Fibroblast of upper back skin (primary cell): ENCODE measurements around the gene COL9A1.
A peak's percentile ranks its signal among the peaks of the same experiment; 100 is the strongest.

Experiments
- DNase-seq: peaks from one replicate; pipeline ENCODE4 v3.0.0-alpha.2; 2013

COL9A1 gene

DNA sequence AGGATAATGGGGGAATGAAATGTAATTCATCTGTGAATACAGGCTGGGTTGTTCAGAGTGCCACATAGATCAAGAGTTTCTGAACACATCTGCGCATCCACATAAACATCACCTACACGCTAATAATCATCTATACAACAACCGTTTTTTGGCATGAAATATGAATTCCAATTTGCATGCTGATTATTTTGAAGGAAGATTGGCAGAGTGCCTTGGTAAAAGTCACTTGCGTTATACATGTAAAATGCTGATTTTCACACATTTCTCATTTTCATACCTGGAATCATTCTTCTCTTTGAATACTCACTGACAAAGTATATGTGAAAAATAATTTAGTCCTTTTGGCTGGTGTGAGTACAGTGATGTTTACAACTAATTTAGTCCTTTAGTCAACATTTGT is 17.7 kb downstream of the COL9A1 start:
- no peak for DNase-seq

- no peak for DNase-seq
These were observed 19.9 kb downstream of the COL9A1 start for GRCh38 chr6:70282919-70283461.

DNA sequence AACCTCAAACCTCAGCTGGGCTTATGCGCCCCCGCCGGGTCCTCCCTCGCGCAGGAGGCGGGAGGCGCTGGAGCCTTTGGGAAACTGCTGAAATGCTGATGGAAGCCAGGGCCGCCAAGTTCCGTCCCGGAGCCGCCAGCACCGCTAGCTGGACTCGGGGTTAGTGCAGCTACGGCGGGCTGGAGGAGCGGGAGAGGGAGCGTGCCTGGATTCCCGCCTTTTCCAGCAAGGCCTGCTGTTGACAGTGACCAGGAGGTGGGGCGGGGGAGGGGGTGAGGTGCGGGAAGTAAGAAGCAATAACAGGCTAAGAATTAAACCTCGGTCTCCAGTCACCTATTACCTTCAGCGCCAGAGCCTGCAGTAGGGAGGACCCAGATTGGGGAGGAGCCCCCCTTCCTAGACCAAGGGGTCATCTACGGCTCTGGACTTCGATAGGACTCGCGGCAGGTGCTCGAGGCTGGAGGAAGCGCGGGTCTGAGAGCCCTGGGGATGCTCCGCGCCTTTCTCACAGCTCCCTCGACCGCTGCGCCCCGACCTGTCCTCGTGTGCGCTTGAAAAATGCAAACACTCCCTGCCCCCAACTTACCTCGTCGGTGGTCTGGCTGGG is 20.5 kb downstream of the COL9A1 start:
- DNase-seq: no peak

GRCh38 chr6:70281923-70282311 is 21.0 kb downstream of the COL9A1 start:
- no peak for DNase-seq

DNA sequence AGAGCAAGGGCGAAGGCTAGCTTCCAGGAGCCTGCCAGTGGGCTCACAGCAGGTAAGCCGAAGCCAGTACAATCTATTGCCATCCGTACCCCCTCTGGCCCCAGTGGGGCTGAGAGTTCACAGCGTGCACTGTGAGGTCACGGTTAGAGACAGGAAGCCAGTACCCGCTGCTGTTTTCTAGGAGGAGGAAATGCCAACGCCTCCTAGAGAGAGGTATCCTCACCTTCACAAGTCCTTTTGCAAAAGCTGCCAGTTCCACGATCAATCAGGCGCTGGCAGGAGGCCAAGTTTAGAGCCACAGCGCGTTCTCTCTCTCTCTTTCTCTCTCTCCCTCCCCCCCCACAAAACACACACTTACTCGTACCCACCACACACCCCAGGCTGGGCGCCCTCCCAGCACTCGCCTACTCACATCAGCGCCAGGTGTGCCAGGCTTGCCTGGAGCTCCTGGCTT is 22.5 kb downstream of the COL9A1 start:
- no peak for DNase-seq

- peak; percentile 17 for DNase-seq
These were observed 25.4 kb downstream of the COL9A1 start for GRCh38 chr6:70277470-70277869.

DNA sequence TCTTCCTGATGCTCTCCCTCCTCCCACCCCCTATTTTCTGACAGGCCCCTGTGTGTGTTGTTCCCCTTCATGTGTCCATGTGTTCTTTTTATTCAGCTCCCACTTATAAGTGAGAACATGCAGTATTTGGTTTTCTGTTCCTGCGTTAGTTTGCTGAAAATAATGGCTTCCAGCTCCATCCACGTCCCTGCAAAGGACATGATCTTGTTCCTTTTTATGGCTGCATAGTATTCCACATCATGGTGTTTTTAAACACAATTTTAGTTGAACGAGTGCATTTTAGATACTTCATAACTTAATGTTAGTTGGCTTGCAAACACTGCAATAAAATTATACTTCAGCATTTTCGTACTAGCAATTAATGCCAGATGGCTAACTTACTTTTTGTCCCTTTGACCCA is 28.5 kb downstream of the COL9A1 start:
- DNase-seq: no peak

DNA sequence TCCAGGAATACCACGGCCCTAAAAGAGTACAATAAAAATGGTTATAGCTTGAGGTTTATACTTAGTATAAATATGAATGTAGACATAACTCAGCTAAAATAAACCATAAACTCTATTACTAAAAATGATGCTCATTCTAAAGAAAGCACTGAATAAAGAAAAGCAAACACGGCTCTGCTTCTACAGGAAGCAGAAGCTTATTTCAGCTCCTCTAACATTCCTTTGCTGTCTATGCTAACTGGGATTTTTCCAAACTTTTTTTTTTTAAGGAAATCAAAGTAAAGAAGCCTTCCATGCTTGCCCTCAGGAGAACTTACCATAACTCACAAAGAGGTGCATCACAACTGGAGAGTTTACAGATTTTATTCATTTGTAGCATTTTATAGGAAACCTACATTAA is 30.8 kb downstream of the COL9A1 start:
- no peak for DNase-seq

- no peak for DNase-seq
These were observed 32.4 kb downstream of the COL9A1 start for GRCh38 chr6:70270287-70271005.

- DNase-seq: no peak
These were observed 36.7 kb downstream of the COL9A1 start for GRCh38 chr6:70266142-70266541.

GRCh38 chr6:70264306-70264705 is 38.6 kb downstream of the COL9A1 start:
- no peak for DNase-seq

GRCh38 chr6:70258483-70258882 is 44.4 kb downstream of the COL9A1 start:
- DNase-seq: no peak

DNA sequence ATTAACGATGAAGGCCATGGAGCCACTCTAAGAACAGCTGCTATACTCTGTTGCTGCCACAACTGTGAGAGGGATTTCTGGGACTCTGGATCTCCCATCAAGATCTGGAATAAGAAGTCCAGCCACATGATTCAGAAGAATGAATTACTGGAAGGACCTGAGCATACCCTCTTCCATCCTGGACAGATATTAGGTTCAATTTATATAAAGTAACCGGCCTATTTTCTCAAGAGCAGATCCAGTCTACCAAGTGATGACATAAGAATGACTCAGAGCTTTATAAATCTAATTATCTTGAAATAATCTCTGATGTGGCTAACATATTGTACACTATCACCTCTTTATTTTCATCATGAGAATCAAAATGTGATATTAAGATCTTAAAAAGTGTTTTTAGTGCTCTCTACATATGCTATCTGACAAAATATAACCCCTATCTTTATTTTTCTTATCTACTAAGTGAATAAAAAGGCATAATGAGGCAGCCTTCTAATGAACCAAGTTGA is 45.1 kb downstream of the COL9A1 start:
- no peak for DNase-seq

DNA sequence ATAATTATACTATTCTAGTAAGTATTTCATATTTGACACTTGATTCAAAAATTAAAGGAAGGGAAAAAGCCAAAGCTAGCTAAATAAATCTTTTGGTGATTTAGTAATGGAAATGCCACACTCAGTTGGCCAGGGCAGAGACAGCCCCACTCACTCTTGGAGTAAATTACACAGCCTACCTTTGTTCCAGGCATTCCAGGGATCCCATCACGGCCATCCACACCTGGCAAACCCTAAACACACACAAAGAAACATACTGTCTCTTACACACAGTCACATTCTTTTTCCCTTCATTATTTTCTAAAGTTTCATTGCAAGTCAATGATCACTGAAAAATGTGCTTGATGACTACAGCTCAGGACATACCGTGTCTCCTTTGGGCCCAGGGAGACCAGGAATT is 48.1 kb downstream of the COL9A1 start:
- DNase-seq: no peak

DNA sequence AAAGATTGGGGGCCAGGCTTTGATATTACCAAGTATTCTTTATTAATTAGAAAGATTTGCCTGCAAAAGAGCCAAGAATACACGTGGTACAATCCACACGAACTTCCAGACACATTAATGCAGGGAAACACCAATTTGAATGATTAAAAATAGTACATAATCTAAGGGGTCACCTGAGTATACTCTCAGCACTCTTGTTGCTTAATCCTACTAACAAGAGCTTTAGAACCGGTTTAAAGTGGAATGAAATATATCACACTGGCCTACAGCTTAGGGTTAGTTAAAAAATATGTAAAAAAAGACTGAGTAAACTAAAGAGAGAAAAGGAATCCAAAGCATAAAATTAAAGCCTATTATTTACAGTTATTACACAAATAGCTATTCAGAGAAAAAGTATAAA is 49.0 kb downstream of the COL9A1 start:
- DNase-seq: no peak

DNA sequence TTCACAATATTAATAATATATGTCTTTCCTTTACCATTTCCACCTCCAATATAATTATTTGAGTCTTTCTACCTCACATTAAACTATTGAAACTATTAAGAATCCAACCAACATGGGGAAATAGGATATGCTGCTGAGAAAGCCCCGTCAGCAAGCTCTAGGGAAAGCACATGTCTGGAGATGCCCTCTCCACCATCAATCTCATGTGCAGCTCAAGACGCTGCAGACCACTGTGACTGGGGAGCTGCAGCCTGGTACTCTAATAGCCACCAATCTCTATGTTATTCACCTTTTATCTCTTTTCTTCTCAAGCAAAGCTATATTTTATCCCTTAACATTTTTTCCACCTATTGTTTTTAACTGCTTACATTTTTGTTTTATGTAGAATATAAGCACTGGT is 50.3 kb downstream of the COL9A1 start:
- no peak for DNase-seq

- no peak for DNase-seq
These were observed 56.8 kb downstream of the COL9A1 start for GRCh38 chr6:70246118-70246517.

- no peak for DNase-seq
These were observed 60.9 kb downstream of the COL9A1 start for GRCh38 chr6:70241991-70242420.

DNA sequence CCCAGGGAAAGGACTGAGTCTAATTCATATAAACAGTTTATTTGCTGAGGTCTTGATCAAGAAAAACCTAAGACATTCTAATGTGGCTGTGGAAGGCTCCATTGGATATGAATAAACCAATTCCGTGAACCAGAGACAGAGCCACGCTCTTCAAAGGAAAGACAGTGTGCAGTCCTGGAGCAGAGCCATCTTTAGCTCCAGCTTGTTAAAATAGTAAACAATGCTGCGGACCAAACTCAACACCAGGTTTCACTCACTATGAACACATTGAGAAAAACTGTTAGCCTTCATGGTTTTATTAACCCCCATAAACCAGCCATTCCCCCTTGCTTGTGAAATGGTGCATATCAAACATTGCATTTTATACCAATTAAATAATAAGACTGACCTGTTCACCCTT is 61.9 kb downstream of the COL9A1 start:
- DNase-seq: no peak

- DNase-seq: no peak
These were observed 66.5 kb downstream of the COL9A1 start for GRCh38 chr6:70236343-70236742.

DNA sequence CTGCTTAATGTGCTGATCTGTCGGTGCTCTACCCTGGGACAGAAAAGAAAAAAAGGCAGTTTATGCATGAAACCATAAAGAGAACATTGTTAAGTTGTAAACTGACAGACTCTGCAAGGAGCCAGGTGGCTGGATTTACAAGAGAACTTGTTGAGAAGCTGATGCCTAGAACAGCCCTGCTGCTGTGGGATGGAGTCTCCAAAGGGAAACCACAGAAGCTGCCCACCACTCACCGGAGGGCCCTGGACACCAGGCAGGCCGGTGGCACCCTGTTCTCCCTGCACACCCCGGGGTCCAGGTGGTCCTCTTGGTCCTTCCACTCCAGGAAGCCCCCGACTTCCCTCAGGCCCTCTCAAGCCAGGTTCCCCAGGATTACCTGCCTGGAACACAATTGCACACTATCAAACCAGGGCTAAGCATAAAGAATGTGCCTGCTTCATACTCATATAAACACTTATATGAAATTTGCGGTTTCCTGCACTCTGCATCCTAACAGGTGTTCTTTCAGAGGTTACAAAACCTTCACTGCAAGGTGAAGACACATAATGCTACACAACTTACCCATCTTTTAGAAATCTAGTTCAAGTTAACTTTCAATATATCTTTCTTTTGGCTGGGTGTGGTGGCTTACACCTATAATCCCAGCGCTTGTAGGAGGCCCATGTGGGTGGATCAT is 68.2 kb downstream of the COL9A1 start:
- no peak for DNase-seq

DNA sequence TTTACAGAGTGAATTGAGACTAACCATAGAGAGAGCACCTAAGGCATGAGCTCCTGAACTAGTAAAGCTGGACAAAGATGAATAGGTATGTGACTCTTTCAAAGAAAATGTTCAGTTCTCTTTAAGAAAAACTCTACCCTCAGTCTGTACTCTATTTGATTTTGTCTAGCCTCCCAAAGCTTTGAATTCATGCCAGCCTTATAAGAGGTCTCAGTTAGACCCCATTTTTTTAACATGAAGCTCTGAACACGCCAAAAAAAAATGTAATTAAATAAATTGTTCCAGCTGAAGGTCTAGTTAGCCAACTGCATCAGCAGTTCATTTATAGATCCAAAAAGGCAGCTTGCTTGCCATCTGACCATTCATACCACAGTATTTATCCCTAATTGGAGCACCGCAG is 71.6 kb downstream of the COL9A1 start:
- no peak for DNase-seq

DNA sequence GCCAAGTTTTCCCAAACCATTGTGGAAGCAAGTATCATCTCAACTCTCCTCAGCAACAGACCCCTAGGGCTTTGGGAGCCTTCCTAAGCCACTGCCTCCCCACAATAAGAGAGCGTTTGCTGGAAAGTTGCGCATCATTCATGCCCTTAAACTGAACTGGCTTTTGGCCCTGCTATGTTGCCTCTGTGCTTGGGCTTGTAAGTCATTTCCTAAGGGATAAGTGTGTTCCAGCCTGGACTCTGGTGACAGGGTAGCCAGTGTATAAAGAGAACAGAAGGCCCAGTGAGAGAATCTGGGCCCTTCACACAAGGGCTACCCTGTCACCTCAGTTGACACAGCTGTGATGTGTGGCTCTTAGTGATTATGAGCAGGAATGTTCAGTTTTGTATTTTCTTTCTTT is 77.8 kb downstream of the COL9A1 start:
- no peak for DNase-seq

- no peak for DNase-seq
These were observed 80.5 kb downstream of the COL9A1 start for GRCh38 chr6:70222439-70222749.
